Endothelial cell of umbilical vein (primary cell): ENCODE results near the gene PITPNB. TPM values are rescaled to one million over a fixed set of nuclear protein-coding genes. Genes with fewer than 3 reads are reported as not detected.

Experiments used
- BruUV-seq: library from RNA; stranded (reverse); fragments of 400-500 nt; replicated peaks from 2 replicates; lab custom pipeline; 2021; lab: Mats Ljungman, UMichigan
- CTCF ChIA-PET: fragments of 300-600, 350-600 bp; sonication (Branson Sonifier 250); formaldehyde crosslinking; loops from one replicate; lab custom pipeline; 2021; ENCODE audit warnings: antibody characterized with exemption, inconsistent platforms; lab: Charles Lee
- POLR2A ChIA-PET: fragments of 300-600, 350-600 bp; sonication (Branson Sonifier 250); formaldehyde crosslinking; loops from one replicate; lab custom pipeline; 2021; ENCODE audit warnings: antibody characterized with exemption, inconsistent platforms; lab: Charles Lee
- DNase-seq: peaks from one replicate; pipeline ENCODE4 v3.0.0-alpha.2; 2011; ENCODE audit warnings: low read depth, low spot score
- FAIRE-seq: peaks from 2 replicates; lab custom pipeline; 2011; peaks lifted over from hg19 to GRCh38; lab: Jason Lieb, UNC
- H2AFZ ChIP-seq: 2 replicates; pipeline ENCODE4 v1.6.0; 2012; ENCODE audit warnings: low read depth, low read length, control low read depth, inconsistent platforms
- H3K27ac ChIP-seq: 2 replicates; pipeline ENCODE4 v1.5.1; 2011; ENCODE audit warnings: low read depth, mild to moderate bottlenecking, control low read depth, low read length, moderate library complexity; ENCODE audit not compliant: insufficient read depth
- H3K27me3 ChIP-seq, 2 experiments: 2 replicates each; pipeline versions ENCODE4 v1.6.0 to v1.6.1; 2011; ENCODE audit warnings: low read length in 2 of 2, mixed read lengths in 1 of 2; ENCODE audit not compliant: control insufficient read depth in 2 of 2, insufficient read depth in 2 of 2
- H3K36me3 ChIP-seq, 2 experiments: 2 replicates in 1 of 2; 3 replicates in 1 of 2; pipeline ENCODE4 v1.5.1; 2011; ENCODE audit warnings: low read length in 2 of 2, mild to moderate bottlenecking in 1 of 2, moderate library complexity in 1 of 2; ENCODE audit not compliant: control insufficient read depth in 2 of 2, insufficient read depth in 2 of 2; ENCODE audit errors: extremely low read depth in 1 of 2
- H3K4me1 ChIP-seq: 3 replicates; pipeline ENCODE4 v1.5.1; 2011; ENCODE audit warnings: mild to moderate bottlenecking, low read length; ENCODE audit not compliant: control insufficient read depth, insufficient read depth; ENCODE audit errors: extremely low read depth
- H3K4me2 ChIP-seq: 2 replicates; pipeline ENCODE4 v1.6.1; 2011; ENCODE audit warnings: low read length, control low read depth, mixed read lengths; ENCODE audit not compliant: insufficient read depth
- H3K4me3 ChIP-seq, 3 experiments: fragments of 200-600 bp in 1 of 3; sonication (generic), shearing (Covaris generic) in 1 of 3; replicated peaks in 1 of 3; 2 replicates each; pipeline ENCODE4 v1.5.1; 2011 to 2016; ENCODE audit warnings: control low read depth in 3 of 3, low read length in 3 of 3, mild to moderate bottlenecking in 2 of 3, inconsistent platforms in 1 of 3, low read depth in 1 of 3, moderate library complexity in 1 of 3; ENCODE audit not compliant: insufficient read depth in 1 of 3
- H3K79me2 ChIP-seq: 2 replicates; pipeline ENCODE4 v1.6.0; 2012; ENCODE audit warnings: low read length, inconsistent platforms; ENCODE audit not compliant: control insufficient read depth, insufficient read depth
- H3K9ac ChIP-seq: replicated peaks from 2 replicates; pipeline ENCODE3; 2011; ENCODE audit warnings: low read length, control low read depth; ENCODE audit not compliant: insufficient read depth; ENCODE audit errors: extremely low read depth
- H3K9me1 ChIP-seq: replicated peaks from 3 replicates; pipeline ENCODE4 v1.6.0; 2011; ENCODE audit warnings: mild to moderate bottlenecking, low read length; ENCODE audit not compliant: control insufficient read depth, insufficient read depth; ENCODE audit errors: extremely low read depth
- H3K9me3 ChIP-seq: replicated peaks from 2 replicates; pipeline ENCODE4 v1.5.1; 2012; ENCODE audit warnings: low read length, inconsistent platforms; ENCODE audit not compliant: control insufficient read depth, insufficient read depth
- H4K20me1 ChIP-seq: replicated peaks from 2 replicates; pipeline ENCODE3; 2011; ENCODE audit warnings: mild to moderate bottlenecking, low read length; ENCODE audit not compliant: control insufficient read depth, insufficient read depth; ENCODE audit errors: extremely low read depth
- EZH2 ChIP-seq: IDR thresholded peaks from 2 replicates; pipeline ENCODE4 v1.6.1; 2012; ENCODE audit warnings: borderline replicate concordance, low read depth, mild to moderate bottlenecking, moderate library complexity, low read length, inconsistent platforms; ENCODE audit not compliant: severe bottlenecking
- FOS ChIP-seq: IDR thresholded peaks from 2 replicates; pipeline ENCODE4 v1.6.1; 2011; ENCODE audit warnings: mild to moderate bottlenecking, low read length, moderate library complexity, borderline replicate concordance; ENCODE audit not compliant: insufficient read depth
- GATA2 ChIP-seq: IDR thresholded peaks from 2 replicates; pipeline ENCODE4 v1.7.0; 2011; ENCODE audit warnings: low read depth, mild to moderate bottlenecking, moderate library complexity, mixed read lengths, low read length; ENCODE audit not compliant: insufficient read length, insufficient read depth
- JUN ChIP-seq: IDR thresholded peaks from 2 replicates; pipeline ENCODE4 v1.6.1; 2011; ENCODE audit warnings: borderline replicate concordance, low read depth; ENCODE audit not compliant: insufficient read length, insufficient read depth
- MYC ChIP-seq: IDR thresholded peaks from one replicate; pipeline ENCODE4 v1.6.1; 2011; ENCODE audit warnings: mild to moderate bottlenecking, low read depth, low read length
- POLR2A ChIP-seq: IDR thresholded peaks from 2 replicates; pipeline ENCODE4 v1.6.1; 2012; ENCODE audit warnings: low read depth, mild to moderate bottlenecking, control low read depth, low read length
- POLR2AphosphoS5 ChIP-seq: IDR thresholded peaks from 2 replicates; pipeline ENCODE4 v1.6.1; 2012; ENCODE audit warnings: low read depth, mild to moderate bottlenecking, control low read depth, low read length, moderate library complexity; ENCODE audit not compliant: insufficient read depth
- dilution Hi-C: fragments of 300-500 bp; cut with MboI; formaldehyde crosslinking; loops from one replicate; pipeline ENCODE4 v1.15.0; 2019; ENCODE audit warnings: low sequenced_read_pairs; ENCODE audit not compliant: extremely low pct_ligation_motif_present
- intact Hi-C: fragments of 100-400 bp; cut with micrococcal nuclease; formaldehyde crosslinking; loops from one replicate; pipeline ENCODE4 v1.10.0; 2022
- polyA plus RNA-seq, 4 experiments: library from polyadenylated mRNA; depleted of rRNA in 3 of 4; stranded (reverse) in 3 of 4; unstranded in 1 of 4; fragments of >200 nt; gene quantifications; 2 replicates each; pipeline versions ENCODE4 v1.2.1 to v1.2.3, GENCODE V29; 2011 to 2012; ENCODE audit warnings: missing spikeins in 1 of 4
- total RNA-seq: library from RNA; stranded (reverse); gene quantifications from 2 replicates; pipeline ENCODE4 v1.2.3, GENCODE V29; 2021
- TF ChIP-seq, protein P1 (sequence below): IDR thresholded peaks from 2 replicates; pipeline ENCODE4 v1.6.1; 2011; ENCODE audit not compliant: insufficient read depth, insufficient read length
- TF ChIP-seq, protein P2 (sequence below), 2 donors: IDR thresholded peaks; 1 replicate in 1 of 2; 2 replicates in 1 of 2; pipeline ENCODE4 v1.5.1; 2011; ENCODE audit warnings: low read length in 2 of 2, mild to moderate bottlenecking in 2 of 2, moderate library complexity in 2 of 2, control low read depth in 1 of 2, inconsistent platforms in 1 of 2, low read depth in 1 of 2; ENCODE audit not compliant: insufficient read depth in 1 of 2; ENCODE audit errors: extremely low read depth in 1 of 2

Gene PITPNB
- total and polyA plus RNA-seq, 2 donors (not counting 3 experiments of a cell fraction or from before 2014, with no cell fraction given): 29.7 to 108 TPM

DNA sequence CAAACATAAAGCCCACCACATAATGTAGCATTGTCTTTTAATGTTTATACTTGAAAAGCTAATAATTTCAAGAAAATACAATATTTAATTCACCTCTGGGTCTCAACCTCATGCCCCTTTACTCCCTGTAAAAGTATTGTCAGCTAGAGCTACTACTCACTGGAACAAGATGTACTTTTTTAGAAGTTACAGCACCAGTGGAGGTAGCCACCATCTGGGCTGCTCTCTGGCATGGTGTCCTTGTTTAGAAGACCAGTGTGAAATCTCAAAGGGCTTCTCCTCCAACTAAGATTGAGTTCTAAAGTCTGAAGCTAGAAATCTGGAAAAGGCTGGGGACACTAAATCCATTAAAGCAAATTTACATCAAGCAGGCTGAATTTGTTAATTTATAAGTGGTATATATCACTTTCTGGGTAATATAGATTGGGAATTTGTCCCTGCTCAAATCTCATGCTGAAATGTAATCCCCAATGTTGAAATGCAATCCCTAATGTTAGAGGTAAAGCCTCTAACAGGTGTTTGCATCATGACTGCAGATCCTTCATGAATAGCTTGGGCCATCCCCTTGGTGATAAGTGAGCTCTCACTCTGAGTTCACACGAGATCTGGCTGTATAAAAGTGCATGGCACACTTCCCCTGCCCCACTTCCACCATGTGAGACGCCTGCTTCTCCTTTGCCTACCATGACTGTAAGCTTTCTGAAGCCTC is 47.6 kb downstream of the PITPNB start:
- dilution Hi-C loops (no loop called here), intact Hi-C loops (no loop called here)
- Histone ChIP-seq H3K9ac (no peak overlapping the region), H3K27ac (no peak overlapping the region), H3K4me1 (peaks cover 5% of the 10 kb centered on the region), H3K36me3 (peaks cover 11 to 30% of the 10 kb centered on the region in 2 experiments), H3K79me2 (peaks cover 63% of the 10 kb centered on the region), H3K4me2 (no peak overlapping the region), H3K9me1 (no peaks in the 10 kb centered on the region), H3K27me3 (no peaks in the 10 kb centered on the region), H3K4me3 (no peak overlapping the region), H3K9me3 (no peaks in the 10 kb centered on the region), H2AFZ (no peak overlapping the region), H4K20me1 (no peaks in the 10 kb centered on the region)
- TF ChIP-seq FOS (no peak), POLR2AphosphoS5 (no peak), GATA2 (no peak), POLR2A (no peak), JUN (no peak), MYC (no peak), EZH2 (no peak)
- TF ChIP-seq, protein P1, sequence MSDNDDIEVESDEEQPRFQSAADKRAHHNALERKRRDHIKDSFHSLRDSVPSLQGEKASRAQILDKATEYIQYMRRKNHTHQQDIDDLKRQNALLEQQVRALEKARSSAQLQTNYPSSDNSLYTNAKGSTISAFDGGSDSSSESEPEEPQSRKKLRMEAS: no peak
- TF ChIP-seq, protein P2, sequence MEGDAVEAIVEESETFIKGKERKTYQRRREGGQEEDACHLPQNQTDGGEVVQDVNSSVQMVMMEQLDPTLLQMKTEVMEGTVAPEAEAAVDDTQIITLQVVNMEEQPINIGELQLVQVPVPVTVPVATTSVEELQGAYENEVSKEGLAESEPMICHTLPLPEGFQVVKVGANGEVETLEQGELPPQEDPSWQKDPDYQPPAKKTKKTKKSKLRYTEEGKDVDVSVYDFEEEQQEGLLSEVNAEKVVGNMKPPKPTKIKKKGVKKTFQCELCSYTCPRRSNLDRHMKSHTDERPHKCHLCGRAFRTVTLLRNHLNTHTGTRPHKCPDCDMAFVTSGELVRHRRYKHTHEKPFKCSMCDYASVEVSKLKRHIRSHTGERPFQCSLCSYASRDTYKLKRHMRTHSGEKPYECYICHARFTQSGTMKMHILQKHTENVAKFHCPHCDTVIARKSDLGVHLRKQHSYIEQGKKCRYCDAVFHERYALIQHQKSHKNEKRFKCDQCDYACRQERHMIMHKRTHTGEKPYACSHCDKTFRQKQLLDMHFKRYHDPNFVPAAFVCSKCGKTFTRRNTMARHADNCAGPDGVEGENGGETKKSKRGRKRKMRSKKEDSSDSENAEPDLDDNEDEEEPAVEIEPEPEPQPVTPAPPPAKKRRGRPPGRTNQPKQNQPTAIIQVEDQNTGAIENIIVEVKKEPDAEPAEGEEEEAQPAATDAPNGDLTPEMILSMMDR (IDR thresholded peaks at IDR 0.05; ENCODE audit: extremely low read depth in 1 of 2, insufficient read depth in 1 of 2, low read depth in 1 of 2, low read length in 2 of 2): no peak
- FAIRE-seq: no peak
- no TSS peak for BruUV-seq
- CTCF ChIA-PET: interaction anchor here (0.5 to 1.2 kb wide), 3 partner anchors 17 to 119 kb away, joined by 3 to 4 read pairs (median 3); no protein-coding TSS in a partner anchor
- DNase-seq: no peak
- POLR2A ChIA-PET: no interaction called here
